CD4-positive, alpha-beta T cell (primary cell): ENCODE measurements around the gene ZNRF1. TPM values are rescaled to one million over a fixed set of nuclear protein-coding genes. Genes with fewer than 3 reads are reported as not detected.

Source experiments
- ATAC-seq: fragments of 200-7000 bp; cut with Tn5 transposase; one replicate; pipeline ENCODE4 v1.10.0; 2022; ENCODE audit warnings: mild to moderate bottlenecking; ENCODE audit not compliant: poor library complexity
- CTCF ChIA-PET: fragments of 350-600 bp; sonication (Branson Sonifier 250); formaldehyde crosslinking; loops from one replicate; lab custom pipeline; 2021; ENCODE audit warnings: antibody characterized with exemption, inconsistent platforms; lab: Charles Lee
- POLR2A ChIA-PET: fragments of 350-600 bp; sonication (Branson Sonifier 250); formaldehyde crosslinking; loops from one replicate; lab custom pipeline; 2021; ENCODE audit warnings: antibody characterized with exemption, inconsistent platforms; lab: Charles Lee
- DNase-seq, 14 experiments: peaks; one replicate each; pipeline ENCODE4 v3.0.0-alpha.2; 2013 to 2020; ENCODE audit warnings: mixed read lengths in 2 of 14
- H3K27ac ChIP-seq, 2 donors: one replicate each; pipeline versions ENCODE4 v1.5.1 to v1.7.0; 2013; ENCODE audit warnings: low read length in 2 of 2, low read depth in 1 of 2, mild to moderate bottlenecking in 1 of 2
- H3K27me3 ChIP-seq, 2 experiments: 1 replicate in 1 of 2; 2 replicates in 1 of 2; pipeline versions ENCODE4 v1.6.1 to v1.7.0; 2013; ENCODE audit warnings: low read length in 2 of 2, control low read depth in 1 of 2, mild to moderate bottlenecking in 1 of 2, moderate library complexity in 1 of 2; ENCODE audit not compliant: insufficient read depth in 2 of 2, control insufficient read depth in 1 of 2
- H3K36me3 ChIP-seq: one replicate; pipeline ENCODE4 v1.6.1; 2013; ENCODE audit warnings: low read length, control low read depth; ENCODE audit not compliant: insufficient read depth
- H3K4me1 ChIP-seq: one replicate; pipeline ENCODE4 v1.6.1; 2013; ENCODE audit warnings: low read length, control low read depth; ENCODE audit not compliant: insufficient read depth
- H3K4me3 ChIP-seq: one replicate; pipeline ENCODE4 v1.5.1; 2013; ENCODE audit warnings: mild to moderate bottlenecking, low read length, moderate library complexity
- H3K9me3 ChIP-seq, 2 experiments: 1 replicate in 1 of 2; 2 replicates in 1 of 2; pipeline versions ENCODE4 v1.6.1 to v1.7.0; 2013; ENCODE audit warnings: low read length in 2 of 2, mild to moderate bottlenecking in 2 of 2, control low read depth in 1 of 2, moderate library complexity in 1 of 2; ENCODE audit not compliant: control insufficient read depth in 1 of 2, insufficient read depth in 1 of 2
- H3K27ac Mint-ChIP-seq: one replicate; pipeline ENCODE4 v1.8.0; 2020; ENCODE audit warnings: mixed read lengths
- H3K27me3 Mint-ChIP-seq: one replicate; pipeline ENCODE4 v1.8.0; 2021; ENCODE audit warnings: mixed read lengths
- H3K36me3 Mint-ChIP-seq: one replicate; pipeline ENCODE4 v1.8.0; 2021; ENCODE audit warnings: low read depth, mixed read lengths
- H3K4me1 Mint-ChIP-seq: one replicate; pipeline ENCODE4 v1.8.0; 2021; ENCODE audit warnings: low read depth, mixed read lengths
- H3K4me3 Mint-ChIP-seq: one replicate; pipeline ENCODE4 v1.8.0; 2020; ENCODE audit warnings: mild to moderate bottlenecking, mixed read lengths
- H3K9me3 Mint-ChIP-seq: one replicate; pipeline ENCODE4 v1.8.0; 2020; ENCODE audit warnings: mixed read lengths
- intact Hi-C, 2 experiments: fragments of 100-400 bp; cut with DNase I in 1 of 2; cut with micrococcal nuclease in 1 of 2; formaldehyde crosslinking; loops; one replicate each; pipeline versions ENCODE4 v1.15.1 to v1.9.0; 2023 to 2025; cut with DNase I, micrococcal nuclease
- total RNA-seq, 174 experiments: library from RNA in 2 of 174; stranded (reverse) in 2 of 174; gene quantifications; one replicate each; pipeline ENCODE4 v1.2.3 and lab custom pipeline; 2021 to 2026
- TF ChIP-seq, protein P1 (sequence below): fragments of 200-600 bp; IDR thresholded peaks from one replicate; pipeline ENCODE4 v1.8.0; 2022; ENCODE audit warnings: antibody characterized with exemption, mild to moderate bottlenecking

The ZNRF1 gene
- total RNA-seq, 2 experiments from 2014 or later: 2.8 to 4.0 TPM

DNA sequence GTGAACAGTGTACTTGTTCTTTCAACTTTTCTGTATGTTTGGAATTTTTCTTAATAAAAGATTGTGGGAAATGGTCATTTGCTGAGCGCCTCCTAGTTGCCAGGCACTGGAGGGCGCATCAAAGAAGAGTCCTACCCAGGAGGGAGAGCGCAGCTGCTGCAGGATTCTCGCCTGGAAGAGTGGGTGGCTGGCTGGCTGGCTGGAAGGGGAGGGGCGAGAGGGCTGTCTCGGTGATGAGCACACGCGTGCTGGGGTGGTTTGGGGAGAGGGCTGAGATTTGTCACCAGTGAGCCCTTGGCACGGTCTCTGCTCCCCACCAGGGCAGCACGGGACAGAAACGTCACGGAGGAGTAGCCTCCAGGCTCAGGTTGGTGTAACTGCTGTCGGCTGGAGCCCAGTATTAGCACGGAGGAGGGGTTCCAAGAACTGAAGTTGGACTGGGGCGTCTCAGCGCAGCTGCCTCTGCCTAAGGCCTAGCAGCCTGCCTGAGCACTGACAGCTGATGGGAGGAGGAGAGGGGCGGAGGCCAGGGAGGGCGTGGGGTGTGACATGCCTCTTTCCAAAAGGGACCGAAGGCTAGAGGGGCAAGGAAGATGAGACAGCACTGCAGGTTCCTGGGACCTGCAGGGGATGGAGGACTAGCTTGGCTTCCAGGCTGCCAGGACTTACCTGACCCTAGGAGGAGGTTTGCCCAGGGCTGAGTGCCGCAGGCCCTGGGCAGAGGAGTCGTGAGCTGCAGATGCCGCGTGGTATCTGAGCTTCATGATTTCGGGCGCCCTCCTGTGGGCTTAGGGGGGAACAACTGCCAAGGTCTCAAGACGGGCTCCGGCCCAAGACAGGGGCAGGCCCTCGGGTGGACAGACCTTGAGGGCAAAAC lies 112.1 kb downstream of the ZNRF1 start:
- DNase-seq: peak; percentile 70 to 91 (median 78)
- ChIA-PET POLR2A (interaction anchor here (0.6 to 4.8 kb wide), 11 partner anchors 12 to 654 kb away, joined by 3 to 54 read pairs (median 4); partner anchors contain the start of genes WDR59 and ZNRF1), CTCF (interaction anchor here (0.6 to 5.8 kb wide), 31 partner anchors 8 to 407 kb away, joined by 3 to 75 read pairs (median 5); partner anchors contain the start of genes WDR59 and ZNRF1)
- peak overlapping the region in 1 of 2 donors; percentile 62 for H3K27ac ChIP-seq
- H3K4me1 ChIP-seq: peaks cover 59% of the 10 kb centered on the region
- peaks cover 0 to 5% of the 10 kb centered on the region in 2 experiments for H3K9me3 ChIP-seq
- Mint-ChIP-seq H3K36me3 (no peaks in the 10 kb centered on the region), H3K4me3 (peak overlapping the region; percentile 44), H3K27ac (peak overlapping the region; percentile 82), H3K27me3 (peaks cover 11% of the 10 kb centered on the region), H3K4me1 (peaks cover 55% of the 10 kb centered on the region), H3K9me3 (no peaks in the 10 kb centered on the region)
- peaks cover 4 to 9% of the 10 kb centered on the region in 2 experiments for H3K27me3 ChIP-seq
- ATAC-seq: peak; percentile 74
- intact Hi-C loops: loop anchor here (1.0 to 2.0 kb wide), 5 partner anchors 113 to 402 kb away; no protein-coding TSS in a partner anchor
- TF ChIP-seq, protein P1, sequence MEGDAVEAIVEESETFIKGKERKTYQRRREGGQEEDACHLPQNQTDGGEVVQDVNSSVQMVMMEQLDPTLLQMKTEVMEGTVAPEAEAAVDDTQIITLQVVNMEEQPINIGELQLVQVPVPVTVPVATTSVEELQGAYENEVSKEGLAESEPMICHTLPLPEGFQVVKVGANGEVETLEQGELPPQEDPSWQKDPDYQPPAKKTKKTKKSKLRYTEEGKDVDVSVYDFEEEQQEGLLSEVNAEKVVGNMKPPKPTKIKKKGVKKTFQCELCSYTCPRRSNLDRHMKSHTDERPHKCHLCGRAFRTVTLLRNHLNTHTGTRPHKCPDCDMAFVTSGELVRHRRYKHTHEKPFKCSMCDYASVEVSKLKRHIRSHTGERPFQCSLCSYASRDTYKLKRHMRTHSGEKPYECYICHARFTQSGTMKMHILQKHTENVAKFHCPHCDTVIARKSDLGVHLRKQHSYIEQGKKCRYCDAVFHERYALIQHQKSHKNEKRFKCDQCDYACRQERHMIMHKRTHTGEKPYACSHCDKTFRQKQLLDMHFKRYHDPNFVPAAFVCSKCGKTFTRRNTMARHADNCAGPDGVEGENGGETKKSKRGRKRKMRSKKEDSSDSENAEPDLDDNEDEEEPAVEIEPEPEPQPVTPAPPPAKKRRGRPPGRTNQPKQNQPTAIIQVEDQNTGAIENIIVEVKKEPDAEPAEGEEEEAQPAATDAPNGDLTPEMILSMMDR: peak; percentile 91
- peak overlapping the region; percentile 20 for H3K4me3 ChIP-seq
- H3K36me3 ChIP-seq: no peaks in the 10 kb centered on the region

DNA sequence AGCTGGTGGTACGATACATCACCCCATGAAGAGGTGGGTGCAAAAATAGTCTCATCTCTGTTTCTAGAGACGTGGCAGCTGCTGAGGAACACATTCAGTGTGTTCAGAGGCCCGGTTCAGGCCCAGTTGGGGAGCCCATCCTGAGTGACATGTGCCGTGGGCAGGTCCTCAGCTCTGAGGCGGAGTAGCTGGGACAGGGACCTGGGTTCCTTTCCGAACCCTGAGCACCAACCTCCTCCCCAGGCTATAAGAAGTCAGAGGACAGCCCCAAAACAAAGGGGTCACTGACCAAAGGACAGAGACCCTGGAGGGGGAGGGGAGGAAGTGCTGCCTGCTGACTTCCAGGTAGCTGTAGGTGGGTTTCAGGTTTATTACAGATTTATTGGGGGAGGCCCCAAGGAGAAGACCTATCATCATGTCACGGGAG lies 112.7 kb downstream of the ZNRF1 start:
- Mint-ChIP-seq H3K9me3 (no peaks in the 10 kb centered on the region), H3K27me3 (peaks cover 11% of the 10 kb centered on the region)
- peaks cover 56% of the 10 kb centered on the region for H3K4me1 ChIP-seq

More for the DNA sequence above, 112.7 kb downstream of the ZNRF1 start:
- intact Hi-C loops: loop anchor here (1.0 to 2.0 kb wide), 5 partner anchors 113 to 403 kb away; no protein-coding TSS in a partner anchor
- H3K27ac ChIP-seq: no peak overlapping the region
- CTCF ChIA-PET: interaction anchor here (0.6 to 5.8 kb wide), 28 partner anchors 9 to 406 kb away, joined by 3 to 75 read pairs (median 5); partner anchors contain the start of genes WDR59 and ZNRF1
- Mint-ChIP-seq H3K27ac (peak overlapping the region; percentile 82), H3K4me3 (no peak overlapping the region), H3K36me3 (no peaks in the 10 kb centered on the region), H3K4me1 (peaks cover 48% of the 10 kb centered on the region)
- POLR2A ChIA-PET: interaction anchor here (0.7 to 4.8 kb wide), 9 partner anchors 12 to 653 kb away, joined by 3 to 54 read pairs (median 4); partner anchors contain the start of genes WDR59 and ZNRF1
- ATAC-seq (peak; percentile 9), DNase-seq (no peak)
- no peak overlapping the region for H3K4me3 ChIP-seq
- H3K27me3 ChIP-seq: peaks cover 4 to 9% of the 10 kb centered on the region in 2 experiments
- H3K9me3 ChIP-seq: peaks cover 0 to 5% of the 10 kb centered on the region in 2 experiments
- H3K36me3 ChIP-seq: no peaks in the 10 kb centered on the region
- TF ChIP-seq, protein P1: peak; percentile 39
